Neural cell (in vitro differentiated cells): ENCODE results near the gene FKBP4.

Experiments used
- EP300 ChIP-seq: fragments of 450-650 bp; conservative IDR thresholded peaks from 2 replicates; pipeline ENCODE4 v1.6.1; 2014; ENCODE audit warnings: antibody characterized with exemption, mild to moderate bottlenecking, moderate library complexity; ENCODE audit not compliant: poor library complexity, severe bottlenecking
- EZH2 ChIP-seq: fragments of 200-600, 300-800 bp; shearing (Covaris generic), sonication (generic); IDR thresholded peaks from 2 replicates; pipeline ENCODE4 v1.6.1; 2014; ENCODE audit warnings: antibody characterized with exemption, low read length, borderline replicate concordance, mild to moderate bottlenecking; ENCODE audit not compliant: insufficient read depth, poor library complexity, severe bottlenecking
- POLR2AphosphoS5 ChIP-seq: IDR thresholded peaks from 2 replicates; pipeline ENCODE4 v1.6.1; 2012
- SMC3 ChIP-seq: fragments of 450-650 bp; conservative IDR thresholded peaks from 2 replicates; pipeline ENCODE4 v1.6.1; 2014; ENCODE audit warnings: antibody characterized with exemption, mild to moderate bottlenecking, moderate library complexity; ENCODE audit not compliant: poor library complexity
- TF ChIP-seq, protein P1 (sequence below): fragments of 450-650 bp; IDR thresholded peaks from 2 replicates; pipeline ENCODE4 v1.5.1; 2014; ENCODE audit warnings: antibody characterized with exemption, mild to moderate bottlenecking, moderate library complexity; ENCODE audit not compliant: poor library complexity, severe bottlenecking

DNA sequence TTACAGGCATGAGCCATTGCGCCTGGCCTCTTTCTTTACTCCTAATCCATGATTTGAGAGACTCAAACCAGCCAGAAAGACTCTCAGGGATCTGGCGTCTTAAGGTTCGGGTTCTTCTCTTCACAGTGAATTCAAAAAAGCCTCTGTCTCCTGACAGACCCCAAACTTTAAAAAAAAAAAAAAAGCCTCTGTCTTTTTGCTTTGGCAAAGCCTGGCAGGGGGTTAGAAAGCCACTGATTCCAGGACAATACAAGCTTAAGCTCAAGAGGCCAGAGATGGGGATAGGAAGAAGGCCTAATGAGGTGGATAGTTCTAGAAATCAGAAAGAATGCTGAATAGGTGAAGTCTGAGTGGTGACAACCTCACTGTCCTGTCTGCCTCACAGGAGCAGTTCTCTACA, 31.3 kb downstream of the FKBP4 start:
- TF ChIP-seq EZH2, result no peak
- TF ChIP-seq, protein P1, sequence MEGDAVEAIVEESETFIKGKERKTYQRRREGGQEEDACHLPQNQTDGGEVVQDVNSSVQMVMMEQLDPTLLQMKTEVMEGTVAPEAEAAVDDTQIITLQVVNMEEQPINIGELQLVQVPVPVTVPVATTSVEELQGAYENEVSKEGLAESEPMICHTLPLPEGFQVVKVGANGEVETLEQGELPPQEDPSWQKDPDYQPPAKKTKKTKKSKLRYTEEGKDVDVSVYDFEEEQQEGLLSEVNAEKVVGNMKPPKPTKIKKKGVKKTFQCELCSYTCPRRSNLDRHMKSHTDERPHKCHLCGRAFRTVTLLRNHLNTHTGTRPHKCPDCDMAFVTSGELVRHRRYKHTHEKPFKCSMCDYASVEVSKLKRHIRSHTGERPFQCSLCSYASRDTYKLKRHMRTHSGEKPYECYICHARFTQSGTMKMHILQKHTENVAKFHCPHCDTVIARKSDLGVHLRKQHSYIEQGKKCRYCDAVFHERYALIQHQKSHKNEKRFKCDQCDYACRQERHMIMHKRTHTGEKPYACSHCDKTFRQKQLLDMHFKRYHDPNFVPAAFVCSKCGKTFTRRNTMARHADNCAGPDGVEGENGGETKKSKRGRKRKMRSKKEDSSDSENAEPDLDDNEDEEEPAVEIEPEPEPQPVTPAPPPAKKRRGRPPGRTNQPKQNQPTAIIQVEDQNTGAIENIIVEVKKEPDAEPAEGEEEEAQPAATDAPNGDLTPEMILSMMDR, result no peak
- no peak for TF ChIP-seq POLR2AphosphoS5
- no peak for TF ChIP-seq SMC3
- no peak for TF ChIP-seq EP300
